GM13976 (cell line): ENCODE data around the gene EFNA3.
"Not testable (repeated sequence)": the region's sequence is repeated elsewhere in the genome, so short reads cannot be mapped to it uniquely, and the experiment has no call there.

ENCODE experiments used
- DNase-seq: peaks from one replicate; pipeline ENCODE4 v3.0.0; 2012; ENCODE audit warnings: low spot score
- CTCF ChIP-seq: IDR thresholded peaks from 2 replicates; pipeline ENCODE4 v1.5.1; 2012; ENCODE audit warnings: borderline replicate concordance, mild to moderate bottlenecking; ENCODE audit not compliant: insufficient read depth; ENCODE audit errors: extremely low read depth, missing control alignments, control extremely low read depth
- in situ Hi-C: fragments of 300-500 bp; cut with MboI; formaldehyde crosslinking; loops from one replicate; pipeline ENCODE4 v1.12.0; 2022; ENCODE audit warnings: low sequenced_read_pairs, mixed read lengths, inconsistent platforms; ENCODE audit not compliant: unreplicated experiment

Gene EFNA3

GRCh38 chr1:155117610-155118009 lies 39.0 kb downstream of the EFNA3 start:
- no peak for DNase-seq
- in situ Hi-C loops = no loop called here
- TF ChIP-seq CTCF = no peak

- DNase-seq, in situ Hi-C loops: not testable (repeated sequence)
These were observed 39.5 kb downstream of the EFNA3 start for GRCh38 chr1:155118090-155118489.

GRCh38 chr1:155120253-155120652 lies 41.6 kb downstream of the EFNA3 start:
- no peak for TF ChIP-seq CTCF
- no peak for DNase-seq
- in situ Hi-C loops = no loop called here

- no peak for TF ChIP-seq CTCF
- in situ Hi-C loops = no loop called here
- DNase-seq = no peak
These were observed 42.6 kb downstream of the EFNA3 start for GRCh38 chr1:155121249-155121648.

- no peak for TF ChIP-seq CTCF
- no peak for DNase-seq
- in situ Hi-C loops = no loop called here
These were observed 43.7 kb downstream of the EFNA3 start for GRCh38 chr1:155122308-155122707.

GRCh38 chr1:155123801-155124200 lies 45.2 kb downstream of the EFNA3 start:
- DNase-seq = no peak
- in situ Hi-C loops = no loop called here
- TF ChIP-seq CTCF = no peak

- TF ChIP-seq CTCF = no peak
- DNase-seq = no peak
- in situ Hi-C loops = no loop called here
These were observed 46.1 kb downstream of the EFNA3 start for GRCh38 chr1:155124503-155125463.
